K562 (cell line): ENCODE measurements around the gene SOX6. TPM values are rescaled to one million over a fixed set of nuclear protein-coding genes. Genes with fewer than 3 reads are reported as not detected.

Source experiments
- CBFA2T2 ChIP-seq: fragments of 450-650 bp; conservative IDR thresholded peaks from 2 replicates; pipeline ENCODE4 v1.6.1; 2017; ENCODE audit warnings: mild to moderate bottlenecking
- CSDE1 ChIP-seq, 2 experiments: fragments of 450-650 bp; IDR thresholded peaks; 2 replicates each; pipeline ENCODE4 v1.6.1; 2016; ENCODE audit warnings: mild to moderate bottlenecking in 1 of 2
- HLTF ChIP-seq: fragments of 450-650 bp; IDR thresholded peaks from 2 replicates; pipeline ENCODE4 v1.6.1; 2016
- ID3 ChIP-seq, 2 experiments: fragments of 250-450 bp in 1 of 2; fragments of 450-650 bp in 1 of 2; sonication (Bioruptor Pico) in 1 of 2; IDR thresholded peaks; 2 replicates each; pipeline versions ENCODE4 v1.6.1 to v1.8.0; 2016 to 2021; ENCODE audit warnings: mild to moderate bottlenecking in 2 of 2, moderate library complexity in 2 of 2, missing compliant biosample characterization in 1 of 2, missing genetic modification characterization in 1 of 2
- KDM5B ChIP-seq: fragments of 200-600 bp; sonication (generic); IDR thresholded peaks from 2 replicates; pipeline ENCODE4 v1.6.1; 2012; ENCODE audit warnings: low read depth, mild to moderate bottlenecking, moderate library complexity, low read length, control low read depth, inconsistent platforms; ENCODE audit not compliant: insufficient replicate concordance
- NBN ChIP-seq: fragments of 450-650 bp; IDR thresholded peaks from 2 replicates; pipeline ENCODE4 v1.6.1; 2016; ENCODE audit warnings: low read depth, mild to moderate bottlenecking
- PCBP1 ChIP-seq: fragments of 200-400 bp; formaldehyde crosslinking; IDR thresholded peaks from 2 replicates; pipeline ENCODE4 v1.6.1; 2018; ENCODE audit warnings: mild to moderate bottlenecking, low read depth, low read length; ENCODE audit not compliant: poor library complexity, severe bottlenecking
- PHB2 ChIP-seq: fragments of 450-650 bp; IDR thresholded peaks from 2 replicates; pipeline ENCODE4 v1.6.1; 2017; ENCODE audit warnings: low read depth
- PHTF2 ChIP-seq: fragments of 250-450 bp; sonication (Bioruptor Pico); IDR thresholded peaks from 2 replicates; pipeline ENCODE4 v1.5.0; 2021; ENCODE audit warnings: mild to moderate bottlenecking
- PRMT5 ChIP-seq: sonication (generic); formaldehyde crosslinking; IDR thresholded peaks from 2 replicates; pipeline ENCODE4 v1.5.0; 2020; ENCODE audit warnings: missing genetic modification reagents
- PYGO2 ChIP-seq: fragments of 450-650 bp; IDR thresholded peaks from 2 replicates; pipeline ENCODE4 v1.6.1; 2016; ENCODE audit warnings: mild to moderate bottlenecking, missing genetic modification characterization, moderate library complexity, missing compliant biosample characterization
- SETDB1 ChIP-seq: IDR thresholded peaks from one replicate; pipeline ENCODE4 v1.6.1; 2012; ENCODE audit warnings: low read length, control low read depth, inconsistent platforms
- ZNF354B ChIP-seq: fragments of 250-450 bp; sonication (Bioruptor Pico); IDR thresholded peaks from 2 replicates; pipeline ENCODE4 v1.4.0; 2020
- ZNF79 ChIP-seq: fragments of 250-450 bp; sonication (Bioruptor Pico); IDR thresholded peaks from 2 replicates; pipeline ENCODE4 v1.4.0; 2020; ENCODE audit warnings: low read depth, mild to moderate bottlenecking, moderate library complexity
- ZSCAN32 ChIP-seq: fragments of 450-650 bp; formaldehyde crosslinking; IDR thresholded peaks from 2 replicates; pipeline ENCODE4 v1.4.0; 2020; ENCODE audit warnings: mild to moderate bottlenecking, moderate library complexity
- polyA plus RNA-seq, 8 experiments: library from polyadenylated mRNA; depleted of rRNA in 4 of 8; stranded (reverse) in 5 of 8; unstranded in 3 of 8; fragments of >200 nt; fragmentation: Nextera tagmentation in 2 of 8; fragmentation: Illumina TruSeq in 1 of 8; extraction: Ambion mirVana in 2 of 8; extraction: Trizol in 1 of 8; gene quantifications; 2 replicates each; pipeline versions ENCODE4 v1.2.1 to v1.2.3, GENCODE V29; 2011 to 2014; ENCODE audit warnings: inconsistent platforms in 1 of 8, missing spikeins in 1 of 8
- total RNA-seq, 7 experiments: library from RNA; depleted of rRNA in 6 of 7; stranded (reverse); fragments of >200 nt in 6 of 7; fragmentation: Illumina TruSeq in 2 of 7; extraction: Trizol in 2 of 7; gene quantifications; 2 replicates each; pipeline versions ENCODE4 v1.2.1 to v1.2.3, GENCODE V29; 2011 to 2021; ENCODE audit warnings: low replicate concordance in 1 of 7
- TF ChIP-seq, protein P1 (sequence below): sonication (generic); formaldehyde crosslinking; IDR thresholded peaks from 2 replicates; pipeline ENCODE4 v1.8.1; 2023; ENCODE audit warnings: mild to moderate bottlenecking, missing genetic modification reagents, moderate library complexity
- TF ChIP-seq, protein P2 (sequence below): sonication (generic); formaldehyde crosslinking; IDR thresholded peaks from 2 replicates; pipeline ENCODE4 v1.8.0; 2022; ENCODE audit warnings: mild to moderate bottlenecking, low read depth, missing genetic modification reagents
- TF ChIP-seq, protein P3 (sequence below): fragments of 450-650 bp; IDR thresholded peaks from 2 replicates; pipeline ENCODE4 v1.6.1; 2018; ENCODE audit not compliant: partially characterized antibody
- TF ChIP-seq, protein P4 (sequence below), 3 experiments: fragments of 200-800 bp in 1 of 3; sonication (Bioruptor generic) in 1 of 3; sonication (generic) in 1 of 3; formaldehyde crosslinking in 1 of 3; IDR thresholded peaks; 2 replicates each; pipeline versions ENCODE4 v1.6.1 to v1.8.0; 2016 to 2022; ENCODE audit warnings: mild to moderate bottlenecking in 2 of 3, missing compliant biosample characterization in 2 of 3, missing genetic modification characterization in 2 of 3, missing genetic modification reagents in 1 of 3

Gene SOX6
- total and polyA plus RNA-seq, 9 of the 15 experiments (the other 6 are each of a cell fraction or from before 2014, with no cell fraction given) = 0.89 to 8.7 (median 5.7) TPM

DNA sequence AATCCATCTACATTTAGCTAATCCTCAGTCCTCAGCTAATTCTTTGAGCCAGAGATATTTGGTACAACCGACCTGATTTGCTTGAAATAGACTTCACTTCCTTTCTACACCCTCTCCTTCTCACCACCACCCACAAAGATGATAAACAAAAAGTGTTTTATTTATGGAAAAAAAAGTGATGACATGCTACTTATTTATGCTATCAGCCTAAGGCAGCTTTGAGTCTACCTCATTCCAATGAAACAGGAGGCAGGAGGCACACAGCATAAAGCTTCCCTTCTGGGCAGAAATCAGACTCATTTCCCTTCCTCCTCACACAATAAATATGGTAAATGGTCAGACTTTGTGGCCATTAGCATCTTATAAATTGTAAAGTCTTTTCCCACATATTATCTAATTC is 325.7 kb downstream of the SOX6 start (continued):
- TF ChIP-seq, protein P1, sequence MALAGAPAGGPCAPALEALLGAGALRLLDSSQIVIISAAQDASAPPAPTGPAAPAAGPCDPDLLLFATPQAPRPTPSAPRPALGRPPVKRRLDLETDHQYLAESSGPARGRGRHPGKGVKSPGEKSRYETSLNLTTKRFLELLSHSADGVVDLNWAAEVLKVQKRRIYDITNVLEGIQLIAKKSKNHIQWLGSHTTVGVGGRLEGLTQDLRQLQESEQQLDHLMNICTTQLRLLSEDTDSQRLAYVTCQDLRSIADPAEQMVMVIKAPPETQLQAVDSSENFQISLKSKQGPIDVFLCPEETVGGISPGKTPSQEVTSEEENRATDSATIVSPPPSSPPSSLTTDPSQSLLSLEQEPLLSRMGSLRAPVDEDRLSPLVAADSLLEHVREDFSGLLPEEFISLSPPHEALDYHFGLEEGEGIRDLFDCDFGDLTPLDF (CRISPR knock-in tag) = no peak
- TF ChIP-seq ZSCAN32 = no peak
- TF ChIP-seq, protein P2, sequence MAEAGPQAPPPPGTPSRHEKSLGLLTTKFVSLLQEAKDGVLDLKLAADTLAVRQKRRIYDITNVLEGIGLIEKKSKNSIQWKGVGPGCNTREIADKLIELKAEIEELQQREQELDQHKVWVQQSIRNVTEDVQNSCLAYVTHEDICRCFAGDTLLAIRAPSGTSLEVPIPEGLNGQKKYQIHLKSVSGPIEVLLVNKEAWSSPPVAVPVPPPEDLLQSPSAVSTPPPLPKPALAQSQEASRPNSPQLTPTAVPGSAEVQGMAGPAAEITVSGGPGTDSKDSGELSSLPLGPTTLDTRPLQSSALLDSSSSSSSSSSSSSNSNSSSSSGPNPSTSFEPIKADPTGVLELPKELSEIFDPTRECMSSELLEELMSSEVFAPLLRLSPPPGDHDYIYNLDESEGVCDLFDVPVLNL = no peak
- TF ChIP-seq HLTF = no peak
- no peak for TF ChIP-seq NBN
- no peak for TF ChIP-seq SETDB1
- no peak for TF ChIP-seq ZNF354B (CRISPR knock-in tag)
- TF ChIP-seq ZNF79 (CRISPR knock-in tag) = no peak
- TF ChIP-seq PRMT5 (CRISPR knock-in tag) = no peak
- TF ChIP-seq, protein P3, sequence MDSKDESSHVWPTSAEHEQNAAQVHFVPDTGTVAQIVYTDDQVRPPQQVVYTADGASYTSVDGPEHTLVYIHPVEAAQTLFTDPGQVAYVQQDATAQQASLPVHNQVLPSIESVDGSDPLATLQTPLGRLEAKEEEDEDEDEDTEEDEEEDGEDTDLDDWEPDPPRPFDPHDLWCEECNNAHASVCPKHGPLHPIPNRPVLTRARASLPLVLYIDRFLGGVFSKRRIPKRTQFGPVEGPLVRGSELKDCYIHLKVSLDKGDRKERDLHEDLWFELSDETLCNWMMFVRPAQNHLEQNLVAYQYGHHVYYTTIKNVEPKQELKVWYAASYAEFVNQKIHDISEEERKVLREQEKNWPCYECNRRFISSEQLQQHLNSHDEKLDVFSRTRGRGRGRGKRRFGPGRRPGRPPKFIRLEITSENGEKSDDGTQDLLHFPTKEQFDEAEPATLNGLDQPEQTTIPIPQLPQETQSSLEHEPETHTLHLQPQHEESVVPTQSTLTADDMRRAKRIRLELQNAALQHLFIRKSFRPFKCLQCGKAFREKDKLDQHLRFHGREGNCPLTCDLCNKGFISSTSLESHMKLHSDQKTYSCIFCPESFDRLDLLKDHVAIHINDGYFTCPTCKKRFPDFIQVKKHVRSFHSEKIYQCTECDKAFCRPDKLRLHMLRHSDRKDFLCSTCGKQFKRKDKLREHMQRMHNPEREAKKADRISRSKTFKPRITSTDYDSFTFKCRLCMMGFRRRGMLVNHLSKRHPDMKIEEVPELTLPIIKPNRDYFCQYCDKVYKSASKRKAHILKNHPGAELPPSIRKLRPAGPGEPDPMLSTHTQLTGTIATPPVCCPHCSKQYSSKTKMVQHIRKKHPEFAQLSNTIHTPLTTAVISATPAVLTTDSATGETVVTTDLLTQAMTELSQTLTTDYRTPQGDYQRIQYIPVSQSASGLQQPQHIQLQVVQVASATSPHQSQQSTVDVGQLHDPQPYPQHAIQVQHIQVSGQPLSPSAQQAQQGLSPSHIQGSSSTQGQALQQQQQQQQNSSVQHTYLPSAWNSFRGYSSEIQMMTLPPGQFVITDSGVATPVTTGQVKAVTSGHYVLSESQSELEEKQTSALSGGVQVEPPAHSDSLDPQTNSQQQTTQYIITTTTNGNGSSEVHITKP = no peak
- TF ChIP-seq CBFA2T2 = peak; percentile 34; the same call in 1 of the 2 replicates
- TF ChIP-seq CSDE1 (IDR thresholded peaks at IDR 0.05) = no peak
- no peak for TF ChIP-seq PYGO2
- TF ChIP-seq, protein P4, sequence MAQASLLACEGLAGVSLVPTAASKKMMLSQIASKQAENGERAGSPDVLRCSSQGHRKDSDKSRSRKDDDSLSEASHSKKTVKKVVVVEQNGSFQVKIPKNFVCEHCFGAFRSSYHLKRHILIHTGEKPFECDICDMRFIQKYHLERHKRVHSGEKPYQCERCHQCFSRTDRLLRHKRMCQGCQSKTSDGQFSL (CRISPR knock-in tag; IDR thresholded peaks at IDR 0.05) = no peak
- TF ChIP-seq, protein P4 (tag; IDR thresholded peaks at IDR 0.05) = no peak
- TF ChIP-seq PHB2 = no peak
- no peak for TF ChIP-seq ID3 (CRISPR knock-in tag; IDR thresholded peaks at IDR 0.05)
- TF ChIP-seq ID3 (tag; IDR thresholded peaks at IDR 0.05) = no peak
- TF ChIP-seq PHTF2 (CRISPR knock-in tag) = no peak
- TF ChIP-seq PCBP1 = no peak
- TF ChIP-seq KDM5B = no peak
